Stimulated activated CD8-positive, alpha-beta memory T cell treated with anti-CD3 and anti-CD28 coated beads, Interleukin-15, amount 100 ng/mL, for 24 hours (primary cell): ENCODE measurements around the gene MTAP.

Source experiments
- DNase-seq: peaks from one replicate; pipeline ENCODE4 v3.0.0-alpha.2; 2020; ENCODE audit warnings: low read depth

The MTAP gene

GRCh38 chr9:21853414-21853813 lies 51.0 kb downstream of the MTAP start:
- DNase-seq = no peak

GRCh38 chr9:21854119-21854518 lies 51.7 kb downstream of the MTAP start:
- DNase-seq = no peak

GRCh38 chr9:21854594-21854993 lies 52.2 kb downstream of the MTAP start:
- DNase-seq = no peak

- no peak for DNase-seq
Observed at GRCh38 chr9:21856301-21857094, 54.1 kb downstream of the MTAP start.

GRCh38 chr9:21862871-21863270 lies 60.4 kb downstream of the MTAP start:
- DNase-seq = no peak

GRCh38 chr9:21864505-21864904 lies 62.1 kb downstream of the MTAP start:
- no peak for DNase-seq

GRCh38 chr9:21866302-21866701 lies 63.9 kb downstream of the MTAP start:
- DNase-seq = no peak

- DNase-seq = no peak
Observed at GRCh38 chr9:21871256-21871975, 69.0 kb downstream of the MTAP start.

GRCh38 chr9:21872696-21873095 lies 70.3 kb downstream of the MTAP start:
- no peak for DNase-seq

- no peak for DNase-seq
Observed at GRCh38 chr9:21873540-21874221, 71.2 kb downstream of the MTAP start.

GRCh38 chr9:21875893-21876292 lies 73.5 kb downstream of the MTAP start:
- no peak for DNase-seq

GRCh38 chr9:21883642-21884041 lies 81.2 kb downstream of the MTAP start:
- no peak for DNase-seq

GRCh38 chr9:21889673-21890072 lies 87.2 kb downstream of the MTAP start:
- DNase-seq = no peak

- DNase-seq = no peak
Observed at GRCh38 chr9:21890696-21891095, 88.3 kb downstream of the MTAP start.

- no peak for DNase-seq
Observed at GRCh38 chr9:21901546-21901945, 99.1 kb downstream of the MTAP start.

GRCh38 chr9:21902136-21902535 lies 99.7 kb downstream of the MTAP start:
- no peak for DNase-seq

GRCh38 chr9:21903380-21903965 lies 101.0 kb downstream of the MTAP start:
- no peak for DNase-seq

GRCh38 chr9:21904371-21904770 lies 101.9 kb downstream of the MTAP start:
- no peak for DNase-seq

- no peak for DNase-seq
Observed at GRCh38 chr9:21904776-21905175, 102.3 kb downstream of the MTAP start.

- DNase-seq = no peak
Observed at GRCh38 chr9:21906213-21906612, 103.8 kb downstream of the MTAP start.

- DNase-seq = no peak
Observed at GRCh38 chr9:21906881-21907280, 104.4 kb downstream of the MTAP start.
